Central memory CD4-positive, alpha-beta T cell (primary cell): Measurements from ENCODE around the gene RNF223.
"Not testable (repeated sequence)": the region's sequence is repeated elsewhere in the genome, so short reads cannot be mapped to it uniquely, and the experiment has no call there.

Experiments
- DNase-seq: peaks from one replicate; pipeline ENCODE4 v3.0.0; 2022

Gene RNF223

DNA sequence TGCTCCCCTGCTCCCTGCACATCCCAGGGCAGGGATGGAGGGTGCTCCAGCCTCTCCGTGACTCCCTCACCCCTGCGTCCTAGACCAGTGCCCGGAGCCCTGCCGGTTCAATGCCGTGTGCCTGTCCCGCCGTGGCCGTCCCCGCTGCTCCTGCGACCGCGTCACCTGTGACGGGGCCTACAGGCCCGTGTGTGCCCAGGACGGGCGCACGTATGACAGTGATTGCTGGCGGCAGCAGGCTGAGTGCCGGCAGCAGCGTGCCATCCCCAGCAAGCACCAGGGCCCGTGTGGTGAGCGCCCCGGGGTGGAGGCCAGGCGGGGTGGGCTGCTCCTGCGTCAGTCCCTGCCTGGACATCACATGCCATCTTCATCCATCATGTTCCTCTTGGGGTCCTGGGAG lies 32.2 kb downstream of the RNF223 start:
- no peak for DNase-seq

DNA sequence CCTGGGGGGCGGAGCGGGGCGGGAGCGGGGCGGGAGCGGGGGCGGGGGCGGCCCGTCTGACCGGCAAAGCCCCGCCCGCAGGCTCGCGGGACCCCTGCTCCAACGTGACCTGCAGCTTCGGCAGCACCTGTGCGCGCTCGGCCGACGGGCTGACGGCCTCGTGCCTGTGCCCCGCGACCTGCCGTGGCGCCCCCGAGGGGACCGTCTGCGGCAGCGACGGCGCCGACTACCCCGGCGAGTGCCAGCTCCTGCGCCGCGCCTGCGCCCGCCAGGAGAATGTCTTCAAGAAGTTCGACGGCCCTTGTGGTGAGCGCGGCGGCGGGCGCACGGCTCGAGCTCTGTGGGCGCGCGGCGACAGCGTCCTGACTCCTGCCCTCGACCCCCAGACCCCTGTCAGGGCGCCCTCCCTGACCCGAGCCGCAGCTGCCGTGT lies 33.0 kb downstream of the RNF223 start:
- no peak for DNase-seq

DNA sequence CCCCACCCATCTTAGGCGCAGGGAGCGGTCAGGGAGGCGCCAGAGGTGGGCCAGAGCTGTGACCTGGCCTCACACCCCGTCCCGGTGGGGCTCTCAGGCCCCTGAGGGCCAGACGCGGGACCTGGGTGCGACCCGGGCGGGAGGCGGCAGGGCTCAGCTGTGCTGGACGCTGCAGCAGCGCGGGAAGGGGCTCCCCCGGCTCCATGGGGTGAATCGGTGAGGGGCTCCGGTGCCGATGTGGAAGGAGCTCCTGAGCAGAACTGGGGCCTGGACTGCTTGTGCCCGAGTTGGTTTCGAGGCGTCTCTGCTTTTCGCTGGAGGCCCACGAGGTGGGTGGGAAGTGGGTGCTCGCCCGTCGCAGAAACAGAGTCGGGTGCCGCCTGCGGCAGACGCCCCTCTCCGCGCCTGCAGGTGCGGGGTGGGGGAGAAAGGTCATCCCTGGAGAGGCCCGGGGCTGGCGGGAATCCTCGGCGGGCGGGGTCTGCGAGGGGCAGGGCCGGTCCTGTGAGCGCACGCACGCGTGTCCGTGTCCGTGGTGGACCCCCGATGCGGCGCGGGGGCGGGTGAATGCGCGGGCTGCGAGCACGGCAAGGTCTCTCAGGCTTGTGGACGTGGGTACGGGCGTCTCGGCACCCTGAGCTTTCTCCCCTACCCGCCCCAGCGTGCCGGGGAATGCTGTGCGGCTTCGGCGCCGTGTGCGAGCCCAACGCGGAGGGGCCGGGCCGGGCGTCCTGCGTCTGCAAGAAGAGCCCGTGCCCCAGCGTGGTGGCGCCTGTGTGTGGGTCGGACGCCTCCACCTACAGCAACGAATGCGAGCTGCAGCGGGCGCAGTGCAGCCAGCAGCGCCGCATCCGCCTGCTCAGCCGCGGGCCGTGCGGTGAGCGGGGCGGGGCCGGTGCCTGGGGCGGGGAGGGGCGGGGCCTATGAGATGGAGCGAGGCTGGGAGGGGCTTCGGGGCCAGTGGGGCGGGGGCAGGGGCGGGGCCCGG lies 33.8 kb downstream of the RNF223 start:
- DNase-seq, result peak; percentile 77

DNA sequence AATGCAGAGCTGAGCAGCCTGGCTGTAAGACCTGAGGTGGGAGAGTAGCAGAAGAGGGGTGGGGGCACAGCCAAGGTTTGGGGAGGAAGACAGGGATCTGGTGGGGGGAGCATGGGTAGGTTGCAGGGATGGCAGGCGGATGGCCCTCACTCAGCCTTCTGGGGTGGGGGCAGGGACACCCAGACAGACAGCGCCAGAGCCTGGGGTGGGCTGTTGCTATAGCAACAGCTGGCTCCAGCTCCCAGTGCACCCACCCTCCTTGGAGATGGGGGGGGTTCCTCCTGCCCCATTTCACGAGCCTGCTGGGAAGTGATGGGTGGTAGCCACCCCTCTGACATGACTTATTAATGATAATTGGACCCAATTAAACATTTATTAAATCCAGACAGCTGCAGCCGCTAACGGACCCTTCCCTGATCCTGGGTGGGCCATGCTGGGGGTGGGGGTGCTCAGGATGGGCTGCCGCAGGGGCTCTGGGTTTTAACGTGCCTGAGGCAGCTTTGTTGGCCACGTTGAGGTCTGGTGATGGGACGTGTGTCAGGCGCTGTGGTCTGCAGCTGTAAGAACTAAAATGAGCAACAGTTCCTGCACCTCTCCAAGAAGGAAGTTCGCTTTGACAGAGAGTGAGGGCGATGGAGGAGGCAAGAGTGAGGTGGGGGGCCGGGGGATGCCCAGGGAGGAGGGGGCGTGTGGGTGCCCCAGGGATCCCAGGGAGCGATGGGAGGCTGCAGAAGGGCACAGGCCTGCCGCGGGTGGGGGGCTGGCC lies 34.8 kb downstream of the RNF223 start:
- DNase-seq, result no peak

DNA sequence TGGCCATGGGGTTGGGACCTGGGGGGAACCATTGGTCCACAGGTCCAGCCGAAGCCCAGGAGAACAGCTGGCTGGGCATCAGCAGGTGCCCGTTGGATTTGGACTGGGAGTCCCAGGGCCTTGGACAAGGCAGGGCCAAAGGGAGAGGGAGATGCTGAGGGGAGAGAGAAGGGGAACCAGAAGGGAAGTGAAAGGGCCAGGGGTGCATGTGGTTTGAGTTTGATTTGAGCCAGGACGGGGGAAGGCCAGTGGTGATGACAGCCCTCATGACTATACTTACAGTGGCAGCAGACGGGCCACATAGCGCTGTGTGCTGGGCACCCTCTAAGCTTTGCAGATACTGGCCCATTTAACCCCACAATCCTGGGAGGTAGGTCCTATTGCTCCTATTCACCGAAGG lies 35.4 kb downstream of the RNF223 start:
- DNase-seq, result no peak

DNA sequence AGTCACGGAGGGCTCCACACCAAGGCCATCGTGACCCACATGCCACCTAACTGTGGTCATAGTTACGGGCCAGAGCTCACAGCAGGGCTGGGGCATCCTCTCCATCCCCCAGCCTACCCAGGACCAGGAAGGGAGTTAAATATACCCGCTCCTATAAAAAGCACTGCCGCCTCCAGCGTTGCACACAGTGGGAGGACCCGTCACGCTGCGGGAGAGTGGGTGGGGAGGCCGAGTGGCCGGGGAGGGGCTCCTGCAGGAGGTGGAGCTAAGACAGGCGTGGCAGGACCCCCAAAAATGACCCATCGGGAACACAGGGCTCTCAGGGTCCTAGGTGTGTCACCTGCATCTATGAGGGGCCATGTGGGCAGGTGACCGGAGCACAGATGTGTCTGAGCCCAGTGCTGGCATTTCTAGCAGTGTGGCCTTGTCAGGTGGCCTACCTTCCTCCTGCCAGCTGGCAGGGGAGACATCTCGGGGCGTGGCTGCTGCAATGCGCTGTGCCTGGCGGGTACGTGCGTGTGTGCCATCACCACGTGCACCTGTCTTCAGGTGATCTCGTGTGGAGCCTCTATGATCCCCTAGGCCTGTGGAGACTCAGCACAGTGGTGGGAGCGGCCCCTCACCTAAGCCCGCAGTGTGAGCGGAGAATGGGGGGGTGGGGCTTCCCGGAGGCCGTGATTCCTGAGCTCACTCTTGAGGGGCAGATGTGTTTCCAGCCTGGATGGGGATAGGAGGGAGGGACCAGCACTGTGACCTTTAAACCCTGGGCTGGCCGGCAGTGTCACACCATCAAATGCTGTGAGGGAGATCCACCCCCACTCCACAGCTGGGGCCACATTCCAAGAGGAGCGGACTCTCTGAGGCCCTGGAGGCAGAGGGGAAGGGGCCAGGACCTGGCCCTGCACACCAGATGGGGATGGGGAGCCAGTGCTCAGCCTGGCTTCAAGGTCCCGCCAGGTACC lies 36.5 kb downstream of the RNF223 start:
- DNase-seq, result no peak

DNA sequence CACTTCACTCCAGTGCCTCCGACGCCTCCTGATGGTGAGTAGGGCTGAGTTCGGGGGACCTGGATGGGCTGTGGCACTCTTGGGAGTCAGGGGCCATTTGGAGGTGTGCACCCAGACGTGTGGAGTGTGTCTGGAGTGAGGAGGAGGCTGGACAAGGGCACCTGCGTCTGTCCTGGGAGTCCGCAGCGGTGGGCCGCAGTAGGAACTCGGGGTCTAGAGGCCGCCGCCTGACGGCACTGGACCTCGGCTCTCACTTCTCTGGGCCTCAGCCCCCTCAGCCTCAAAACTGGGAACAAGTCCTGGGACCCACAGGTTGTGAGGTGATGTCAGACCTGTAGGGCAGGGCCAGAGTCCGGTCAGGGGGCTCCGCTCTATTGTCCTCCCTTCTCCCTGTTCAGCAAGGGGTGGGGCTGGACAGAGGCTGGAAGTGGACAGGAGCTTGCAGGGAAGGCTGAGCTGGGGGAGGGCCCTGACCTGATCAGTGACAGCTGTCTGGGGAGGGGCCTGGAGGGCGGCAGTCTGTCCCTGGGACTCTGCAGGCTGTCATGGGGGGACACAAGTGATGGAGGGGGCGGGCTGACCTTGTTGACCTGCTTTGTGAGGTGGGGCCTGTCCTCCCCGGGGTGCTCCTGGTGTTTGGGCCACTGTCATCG lies 38.7 kb downstream of the RNF223 start:
- no peak for DNase-seq

DNA sequence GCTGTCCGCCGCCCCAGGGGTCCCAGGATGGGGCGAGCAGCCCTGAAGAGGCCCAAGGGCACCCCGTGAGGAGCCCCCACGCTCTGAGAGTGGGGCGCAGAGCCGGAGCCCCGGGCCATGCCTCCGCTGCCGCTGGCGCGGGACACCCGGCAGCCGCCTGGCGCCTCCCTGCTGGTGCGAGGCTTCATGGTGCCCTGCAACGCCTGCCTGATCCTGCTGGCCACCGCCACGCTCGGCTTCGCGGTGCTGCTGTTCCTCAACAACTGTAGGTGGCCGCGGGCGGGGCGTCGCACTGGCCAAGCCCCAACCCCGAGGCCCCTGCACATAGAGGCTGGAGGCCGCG lies 39.7 kb downstream of the RNF223 start:
- no peak for DNase-seq

DNA sequence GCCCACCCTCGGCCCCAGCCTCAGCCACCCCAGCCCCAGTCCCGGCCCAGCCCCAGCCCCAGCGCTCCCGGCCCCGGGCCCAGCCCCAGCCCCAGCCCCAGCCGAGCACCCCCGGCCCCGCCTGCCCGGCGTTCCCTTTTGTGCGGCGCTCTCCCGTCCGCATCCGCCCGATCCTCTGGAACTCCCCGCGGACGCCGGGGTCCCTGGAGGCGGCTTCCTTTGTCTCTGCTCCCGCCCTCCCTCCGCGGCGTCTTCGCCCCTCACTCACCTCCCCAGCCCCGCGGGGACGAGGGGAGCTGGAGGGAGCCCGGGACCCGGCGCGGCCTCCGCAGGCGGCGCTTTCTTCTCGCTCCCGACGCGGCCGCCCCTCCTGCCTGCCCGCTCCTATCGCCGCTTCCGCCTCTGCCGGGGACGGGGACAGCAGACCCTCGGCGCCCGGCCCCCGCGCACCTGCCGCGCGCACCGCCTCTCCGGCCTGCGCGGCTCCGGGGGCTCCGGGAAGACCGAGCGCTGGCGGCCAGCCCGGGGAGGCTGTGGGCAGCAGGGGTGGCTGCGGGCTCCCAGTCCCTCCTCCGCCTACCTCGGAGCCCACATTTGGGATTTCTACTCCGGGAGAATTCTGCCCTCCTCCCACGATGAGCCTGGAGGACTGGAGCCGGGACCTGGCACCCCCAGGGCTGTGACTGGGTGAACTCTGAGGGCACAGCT lies 40.2 kb downstream of the RNF223 start:
- no peak for DNase-seq

DNA sequence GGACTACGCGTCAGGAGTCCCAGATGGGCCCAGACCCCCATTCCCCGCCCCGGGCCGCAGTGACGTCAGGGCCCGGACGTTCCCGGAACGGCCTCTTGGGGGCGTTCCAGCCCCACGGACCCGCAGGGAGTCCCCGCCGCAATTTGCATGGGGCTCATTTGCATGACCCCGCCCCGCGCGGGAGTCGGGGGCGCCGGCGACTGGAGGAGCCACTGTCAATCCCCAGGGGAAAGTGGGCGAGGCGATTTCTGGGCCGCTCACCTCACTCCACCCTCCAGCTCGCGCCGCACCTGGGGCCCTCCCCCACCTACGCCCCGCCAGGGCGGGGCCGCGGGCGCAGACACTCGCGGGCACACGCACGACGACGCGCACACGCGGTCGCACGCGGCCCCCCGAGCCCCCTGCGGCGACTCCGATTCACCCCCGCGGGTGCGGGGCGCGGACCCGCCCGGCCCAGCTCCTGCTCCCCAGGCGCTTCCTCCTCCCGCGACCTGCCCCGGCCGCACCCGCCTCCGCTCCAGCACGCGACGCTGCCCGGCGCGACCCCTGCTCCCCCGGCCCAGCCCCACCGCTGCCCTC lies 41.0 kb downstream of the RNF223 start:
- peak; percentile 73 for DNase-seq

DNA sequence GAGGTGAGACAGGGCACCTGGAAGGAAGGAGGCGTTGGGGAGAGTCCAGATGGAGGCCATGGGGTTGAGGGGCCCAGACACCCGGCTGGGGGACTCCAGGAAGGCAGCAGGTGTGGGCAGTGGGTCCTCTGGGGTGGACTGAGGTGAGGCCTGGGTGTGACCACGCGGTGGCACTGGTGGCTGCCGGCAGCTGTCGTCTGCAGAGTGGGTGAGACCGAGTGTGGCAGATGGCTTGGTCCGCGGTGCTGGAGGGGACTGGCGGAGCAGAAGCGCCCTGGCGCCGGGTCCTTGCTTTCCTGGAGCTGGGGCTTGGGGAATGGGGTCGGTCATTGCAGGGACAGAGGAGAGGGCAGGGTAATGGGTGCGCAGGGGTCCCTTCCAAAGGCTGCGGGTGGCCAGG lies 41.7 kb downstream of the RNF223 start:
- no peak for DNase-seq

DNA sequence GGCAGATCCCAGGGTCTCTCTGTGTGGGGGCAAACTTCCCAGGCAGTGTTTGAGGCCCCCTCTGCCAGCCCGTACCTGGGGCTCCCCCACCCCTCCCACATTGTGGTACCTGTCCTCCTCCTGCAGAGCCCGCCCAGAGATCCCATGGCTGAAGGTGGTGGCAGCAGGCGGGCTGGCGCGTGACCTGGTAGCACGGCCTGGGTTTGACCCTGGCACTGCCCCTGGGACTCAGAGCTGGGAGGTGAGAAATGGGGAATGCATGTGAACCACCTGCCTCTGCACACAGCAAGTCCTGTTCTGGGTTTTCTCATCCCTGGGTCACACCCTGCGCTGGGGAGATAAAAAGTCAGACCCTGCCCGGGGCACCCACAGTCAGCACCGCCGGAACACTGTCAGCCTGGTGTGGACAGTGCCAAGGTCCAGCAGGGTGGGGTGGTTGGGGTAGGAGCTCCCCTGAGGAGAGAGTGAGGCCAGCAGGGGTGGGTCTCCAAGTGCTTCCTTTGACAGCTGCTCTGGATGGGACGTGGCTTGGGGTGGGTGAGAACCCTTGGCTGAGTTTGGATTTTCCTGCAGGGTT lies 42.4 kb downstream of the RNF223 start:
- DNase-seq, result no peak

DNA sequence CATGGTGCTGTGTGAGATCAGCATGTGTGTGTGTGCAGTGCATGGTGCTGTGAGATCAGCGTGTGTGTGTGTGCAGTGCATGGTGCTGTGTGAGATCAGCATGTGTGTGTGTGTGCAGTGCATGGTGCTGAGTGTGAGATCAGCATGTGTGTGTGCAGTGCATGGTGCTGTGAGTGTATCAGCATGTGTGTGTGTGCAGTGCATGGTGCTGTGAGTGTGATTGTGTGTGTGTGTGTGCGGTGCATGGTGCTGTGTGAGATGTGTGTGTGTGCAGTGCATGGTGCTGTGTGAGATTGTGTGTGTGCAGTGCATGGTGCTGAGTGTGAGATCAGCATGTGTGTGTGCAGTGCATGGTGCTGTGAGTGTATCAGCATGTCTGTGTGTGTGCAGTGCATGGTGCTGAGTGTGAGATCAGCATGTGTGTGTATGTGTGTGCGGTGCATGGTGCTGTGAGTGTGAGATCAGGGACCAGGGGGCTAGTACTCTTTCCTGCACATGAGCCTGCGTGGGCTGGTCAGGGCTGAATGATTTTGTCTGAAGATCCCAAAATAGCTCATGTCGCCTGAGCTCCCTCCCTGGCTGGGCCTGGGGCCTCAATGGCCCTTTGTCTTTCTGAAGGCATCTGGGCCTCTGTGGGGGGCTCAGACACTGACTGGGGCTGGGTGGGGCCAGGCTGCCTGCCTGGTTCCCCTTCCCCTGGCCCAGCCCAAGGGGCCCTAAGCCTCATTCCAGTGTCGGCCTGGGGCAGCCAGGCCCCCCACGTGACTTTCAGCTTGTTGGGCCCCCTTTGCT lies 43.0 kb downstream of the RNF223 start:
- not testable (repeated sequence) for DNase-seq

DNA sequence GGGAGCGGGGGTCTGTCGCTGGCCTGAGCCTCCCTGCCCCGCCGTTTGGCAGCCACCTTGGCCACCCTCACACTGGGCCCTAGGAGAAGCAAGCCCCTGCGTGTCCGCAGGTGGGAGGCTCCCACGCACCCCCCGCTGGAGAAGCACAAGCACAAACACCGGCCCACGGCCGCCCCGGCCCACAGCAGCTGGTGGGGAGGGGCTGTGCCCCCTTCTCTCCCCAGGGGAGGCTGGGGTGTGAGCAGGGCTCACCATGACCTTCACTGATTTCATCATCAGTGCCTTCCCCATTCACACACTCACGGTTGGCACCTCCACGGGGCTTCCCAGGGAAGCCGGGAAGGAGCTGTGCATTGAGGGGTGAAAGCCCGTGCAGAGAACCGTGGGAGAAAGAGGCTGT lies 46.3 kb downstream of the RNF223 start:
- DNase-seq, result no peak

DNA sequence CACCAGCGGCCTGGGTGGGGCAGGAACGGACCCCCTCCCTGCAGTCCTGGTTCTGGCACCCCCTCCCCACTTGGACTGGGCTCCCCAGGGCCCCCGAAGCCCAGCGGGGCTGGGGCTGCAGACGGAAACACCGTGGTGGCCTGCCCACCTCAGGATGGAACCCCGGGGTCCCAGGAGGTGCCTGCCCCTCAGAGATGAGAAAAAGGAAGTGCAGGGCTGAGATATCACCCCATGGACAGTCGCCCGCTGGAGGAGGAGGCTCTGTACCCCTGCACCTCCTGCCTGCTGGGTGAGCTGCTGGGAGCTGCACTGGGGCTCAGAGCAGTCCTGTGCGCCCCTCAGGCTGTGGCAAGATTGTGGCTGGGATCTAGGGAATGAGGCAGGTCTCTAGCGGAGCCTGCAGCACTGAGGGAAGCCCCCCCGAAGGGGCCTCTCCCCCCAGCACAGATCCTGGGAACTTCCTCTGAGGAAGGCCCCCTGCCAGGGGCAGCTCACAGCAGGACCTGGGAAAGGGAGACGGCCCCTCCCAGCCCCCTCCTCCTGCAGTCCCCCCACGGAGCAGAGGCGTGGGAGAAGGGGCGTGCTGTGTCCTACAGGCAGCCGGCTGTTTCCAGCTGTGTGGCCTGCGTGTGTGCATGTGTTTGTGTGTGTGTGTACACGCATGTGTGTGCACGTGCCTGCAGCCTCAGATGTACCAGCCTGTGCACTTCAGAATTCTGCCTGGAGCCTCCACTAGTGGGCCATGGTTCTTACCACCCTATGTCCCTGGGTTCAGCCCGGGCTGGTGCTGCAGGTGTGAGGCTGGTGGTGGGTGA lies 47.3 kb downstream of the RNF223 start:
- DNase-seq, result no peak

DNA sequence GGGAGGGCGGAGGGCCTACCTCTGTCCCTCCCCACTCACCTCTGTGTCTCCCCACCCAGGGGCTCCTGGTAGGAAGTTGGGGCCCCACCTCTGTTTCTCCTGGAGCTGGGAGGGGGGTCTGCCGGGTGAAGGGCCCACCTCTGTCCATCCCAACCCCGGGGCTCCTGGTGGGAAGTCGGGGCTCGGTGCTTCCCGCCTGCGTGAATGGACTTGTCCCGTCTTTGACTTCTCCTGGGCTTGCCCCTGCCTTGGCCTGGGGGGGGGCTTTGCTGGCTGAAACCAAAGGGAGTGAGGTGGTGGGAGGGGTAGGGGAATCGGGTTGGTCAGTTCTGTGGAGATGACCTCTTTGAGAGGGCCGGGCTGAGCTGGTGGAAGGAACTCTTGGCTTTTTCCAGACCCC lies 48.4 kb downstream of the RNF223 start:
- no peak for DNase-seq

DNA sequence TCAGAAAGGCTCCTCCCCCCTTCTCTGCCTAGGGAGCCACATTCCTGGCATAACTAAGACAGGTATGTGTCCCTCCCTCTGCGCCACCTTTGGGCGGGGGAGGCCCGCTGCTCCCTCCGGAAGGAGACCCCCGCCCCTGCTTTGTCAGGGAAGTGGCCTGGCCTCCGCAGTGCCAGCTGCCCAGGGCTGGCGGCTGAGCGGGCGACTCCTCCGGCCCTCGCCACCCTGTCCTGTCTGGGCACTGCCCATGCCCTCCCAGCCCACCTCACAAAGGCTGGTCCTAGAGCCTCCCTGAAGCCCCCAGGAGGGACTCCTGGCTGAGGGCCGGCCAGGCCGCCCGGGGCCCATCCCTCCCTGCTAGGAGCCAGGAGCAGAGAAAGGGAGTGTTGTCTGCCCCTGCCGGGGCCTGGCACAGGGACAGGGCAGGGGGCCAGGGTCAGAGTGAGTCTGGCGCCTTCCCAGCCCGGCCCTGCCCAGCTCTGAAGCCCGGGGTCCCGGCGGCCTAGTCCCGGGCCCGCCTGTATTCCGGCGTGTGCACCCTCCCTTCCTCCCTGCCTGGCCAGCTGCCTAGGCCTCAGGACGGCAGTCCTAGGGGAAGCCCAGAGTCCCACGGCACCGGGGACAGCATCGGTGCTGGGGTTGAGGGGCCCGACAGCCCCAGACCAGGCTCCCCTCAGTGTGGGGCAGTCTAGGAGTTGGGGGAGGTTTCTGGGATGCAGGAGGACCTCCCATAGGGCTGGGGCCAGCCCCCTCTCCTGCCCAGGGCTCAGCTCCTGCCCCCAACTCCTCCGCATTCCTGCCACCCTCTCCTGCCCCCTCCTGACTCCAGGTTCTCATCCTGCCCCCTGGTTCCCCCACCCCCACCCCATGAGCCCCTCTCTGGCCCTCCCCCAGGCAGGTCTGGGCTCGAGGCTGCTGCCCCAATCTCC lies 49.1 kb downstream of the RNF223 start:
- DNase-seq, result no peak
